Muscle layer of colon (tissue), 2 donors: ENCODE measurements around the gene ADGRA1.

Experiments used
- H3K27ac ChIP-seq: one replicate; pipeline ENCODE4 v1.7.0; 2013; ENCODE audit warnings: low read depth, mild to moderate bottlenecking, low read length, moderate library complexity
- H3K27me3 ChIP-seq, 2 donors: one replicate each; pipeline ENCODE4 v1.7.0; 2013; ENCODE audit warnings: low read length in 2 of 2, mild to moderate bottlenecking in 2 of 2; ENCODE audit not compliant: insufficient read depth in 2 of 2, control insufficient read depth in 1 of 2
- H3K36me3 ChIP-seq: one replicate; pipeline ENCODE4 v1.7.0; 2013; ENCODE audit warnings: mild to moderate bottlenecking, low read length; ENCODE audit not compliant: insufficient read depth
- H3K4me1 ChIP-seq: one replicate; pipeline ENCODE4 v1.7.0; 2013; ENCODE audit warnings: mild to moderate bottlenecking, low read length; ENCODE audit not compliant: insufficient read depth
- H3K4me3 ChIP-seq, 2 donors: one replicate each; pipeline ENCODE4 v1.7.0; 2013; ENCODE audit warnings: low read length in 2 of 2, low read depth in 1 of 2, mild to moderate bottlenecking in 1 of 2, moderate library complexity in 1 of 2
- H3K9ac ChIP-seq: one replicate; pipeline ENCODE4 v1.7.0; 2013; ENCODE audit warnings: low read length
- H3K9me3 ChIP-seq: one replicate; pipeline ENCODE4 v1.7.0; 2013; ENCODE audit warnings: mild to moderate bottlenecking, low read length
- donor health status: abdominal sarcoma.
- donor health status: Adenocarcinoma of cecum.

Gene ADGRA1

DNA sequence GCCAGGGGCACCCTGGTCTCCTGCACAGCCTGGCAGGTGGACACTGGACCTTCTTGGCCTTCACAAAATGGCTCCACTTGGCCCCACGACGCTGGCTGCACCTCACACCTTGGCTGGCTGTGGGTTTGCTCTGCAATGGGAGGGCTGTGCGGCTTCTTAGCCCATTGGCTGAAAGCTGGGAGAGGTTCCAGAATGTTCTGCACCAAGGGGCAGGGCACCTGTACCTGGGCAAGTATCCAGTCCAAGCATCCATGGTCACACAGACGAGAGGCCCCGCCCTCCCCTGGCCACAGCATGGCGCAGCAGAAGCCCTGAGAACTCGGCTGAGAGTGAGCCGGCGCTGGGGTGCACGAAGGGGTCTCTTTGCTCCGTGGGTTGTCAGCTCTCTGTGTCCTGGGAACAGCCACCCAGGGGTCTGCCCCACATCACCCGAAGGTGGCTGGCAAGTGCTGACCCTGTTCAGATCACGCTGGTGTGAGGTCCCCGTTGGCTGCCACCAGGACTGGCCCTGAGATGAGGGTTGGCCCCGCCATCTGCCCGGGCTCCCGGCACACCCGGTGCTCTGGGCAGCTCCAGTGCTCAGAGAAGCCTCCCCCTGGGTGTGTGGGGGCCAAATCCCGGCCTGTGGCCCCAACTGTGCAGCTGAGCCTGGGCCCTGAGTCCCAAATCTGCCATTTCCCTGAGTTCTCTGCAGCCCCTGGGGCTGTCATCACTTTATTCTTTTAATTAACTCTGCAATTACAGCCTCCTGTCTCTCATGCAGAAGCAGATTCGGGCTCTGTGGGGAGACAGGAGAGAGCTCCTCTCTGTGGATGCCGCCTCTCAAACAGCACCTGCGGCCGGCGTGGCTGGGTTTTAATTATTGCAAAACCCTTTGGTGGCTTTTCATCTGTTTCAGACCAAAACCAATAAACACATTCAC lies 19.4 kb upstream of the ADGRA1 start:
- no peaks in the 10 kb centered on the region for H3K4me1 ChIP-seq
- H3K4me3 ChIP-seq: no peak overlapping the region
- H3K27me3 ChIP-seq: peaks cover 0 to 4% of the 10 kb centered on the region in 2 donors
- no peak overlapping the region for H3K27ac ChIP-seq
- H3K36me3 ChIP-seq: no peaks in the 10 kb centered on the region
- H3K9ac ChIP-seq: no peak overlapping the region
- H3K9me3 ChIP-seq: no peaks in the 10 kb centered on the region

DNA sequence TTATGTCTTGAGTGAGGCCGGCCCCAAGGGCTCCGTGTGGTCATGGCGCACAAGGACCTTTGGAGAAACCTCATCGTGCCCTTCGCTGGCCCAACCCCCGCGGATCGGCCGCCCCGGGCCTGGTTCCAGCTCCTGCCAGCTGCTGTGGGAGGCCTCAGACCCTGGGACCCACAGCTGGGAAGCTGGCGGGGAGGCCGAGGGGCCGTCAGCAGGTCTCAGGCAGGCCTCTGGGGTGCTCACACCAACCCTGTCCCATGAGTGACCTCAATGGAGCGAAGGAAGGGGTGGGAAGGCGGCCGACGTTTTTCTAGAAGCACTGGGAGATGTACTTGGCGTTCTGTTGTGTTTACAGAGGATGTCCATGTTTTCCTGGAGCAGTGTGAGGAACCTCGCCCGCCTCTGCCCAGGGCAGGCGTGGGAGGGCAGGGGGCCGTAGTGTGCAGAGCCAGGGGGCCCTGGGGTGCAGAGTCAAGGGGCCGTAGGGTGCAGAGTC lies 18.6 kb upstream of the ADGRA1 start:
- Histone ChIP-seq H3K4me1 (no peaks in the 10 kb centered on the region), H3K9me3 (no peaks in the 10 kb centered on the region), H3K27ac (no peak overlapping the region), H3K4me3 (no peak overlapping the region), H3K27me3 (peaks cover 0 to 7% of the 10 kb centered on the region in 2 donors), H3K36me3 (no peaks in the 10 kb centered on the region), H3K9ac (no peak overlapping the region)

DNA sequence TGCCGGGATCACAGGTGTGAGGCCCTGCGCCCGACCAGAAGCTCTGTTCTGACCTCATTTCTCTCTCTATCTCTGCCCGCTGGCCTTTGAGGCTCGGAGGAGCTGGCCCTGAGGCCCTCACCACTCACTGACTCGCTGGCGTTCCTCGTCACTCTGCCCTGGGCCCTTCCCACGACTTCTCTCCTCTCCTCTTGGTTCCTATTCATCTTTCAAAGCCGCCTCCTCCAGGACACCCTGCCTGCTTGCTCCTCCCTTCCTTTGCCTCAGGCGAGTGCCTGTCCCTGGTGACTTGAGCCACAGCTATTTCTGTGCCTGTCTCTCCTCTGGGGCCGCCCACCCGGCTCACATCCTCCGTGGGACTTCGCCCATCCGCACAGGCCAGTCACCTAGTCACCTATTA lies 17.3 kb upstream of the ADGRA1 start:
- Histone ChIP-seq H3K36me3 (no peaks in the 10 kb centered on the region), H3K9ac (no peak overlapping the region), H3K27me3 (peaks cover 0 to 18% of the 10 kb centered on the region in 2 donors), H3K9me3 (no peaks in the 10 kb centered on the region), H3K27ac (no peak overlapping the region), H3K4me3 (no peak overlapping the region), H3K4me1 (no peaks in the 10 kb centered on the region)

DNA sequence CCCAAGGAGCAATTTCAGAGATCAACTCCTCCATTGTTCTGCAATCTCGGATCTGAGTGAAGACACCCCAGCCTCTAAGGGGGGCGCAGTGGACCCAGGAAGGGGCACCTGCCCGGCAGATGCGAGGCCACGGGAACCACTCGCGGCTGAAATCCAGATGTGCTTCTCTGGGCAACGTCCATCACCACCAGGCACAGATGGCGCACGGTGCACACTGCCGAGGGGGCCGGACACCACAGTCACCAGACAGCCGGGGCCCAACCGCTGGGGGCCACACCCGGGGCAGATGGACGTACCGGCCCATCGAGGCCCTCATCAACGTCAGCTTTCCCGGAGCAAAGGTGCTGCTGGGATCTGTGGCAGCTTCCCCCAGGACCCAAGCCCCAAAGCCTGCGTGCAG lies 16.9 kb upstream of the ADGRA1 start:
- no peaks in the 10 kb centered on the region for H3K4me1 ChIP-seq
- H3K36me3 ChIP-seq: no peaks in the 10 kb centered on the region
- no peaks in the 10 kb centered on the region for H3K9me3 ChIP-seq
- peaks cover 0 to 22% of the 10 kb centered on the region in 2 donors for H3K27me3 ChIP-seq
- H3K4me3 ChIP-seq: no peak overlapping the region
- H3K27ac ChIP-seq: no peak overlapping the region
- no peak overlapping the region for H3K9ac ChIP-seq

DNA sequence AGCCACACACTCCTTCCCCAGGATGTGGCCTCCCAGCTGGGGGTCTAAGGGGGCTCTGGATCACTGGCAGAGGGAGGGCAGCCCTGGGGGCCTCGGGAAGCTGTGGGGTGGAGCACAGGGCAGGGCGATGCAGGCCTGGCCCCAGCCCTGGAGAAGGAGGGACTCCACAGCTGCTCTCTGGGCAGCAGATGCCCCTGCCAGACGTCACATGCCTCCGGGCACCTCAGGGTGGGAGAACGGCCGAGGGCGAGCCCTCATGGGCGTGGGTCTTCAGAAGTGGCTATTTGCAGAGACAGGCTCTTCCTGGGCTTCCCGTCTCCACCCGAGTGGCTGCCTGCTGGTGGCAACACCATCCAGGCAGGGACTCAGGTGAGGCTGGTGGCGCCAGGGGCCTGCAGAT lies 16.0 kb upstream of the ADGRA1 start:
- no peak overlapping the region for H3K27ac ChIP-seq
- H3K4me3 ChIP-seq: no peak overlapping the region
- no peaks in the 10 kb centered on the region for H3K36me3 ChIP-seq
- H3K27me3 ChIP-seq: peaks cover 0 to 26% of the 10 kb centered on the region in 2 donors
- H3K4me1 ChIP-seq: no peaks in the 10 kb centered on the region
- no peak overlapping the region for H3K9ac ChIP-seq
- no peaks in the 10 kb centered on the region for H3K9me3 ChIP-seq

DNA sequence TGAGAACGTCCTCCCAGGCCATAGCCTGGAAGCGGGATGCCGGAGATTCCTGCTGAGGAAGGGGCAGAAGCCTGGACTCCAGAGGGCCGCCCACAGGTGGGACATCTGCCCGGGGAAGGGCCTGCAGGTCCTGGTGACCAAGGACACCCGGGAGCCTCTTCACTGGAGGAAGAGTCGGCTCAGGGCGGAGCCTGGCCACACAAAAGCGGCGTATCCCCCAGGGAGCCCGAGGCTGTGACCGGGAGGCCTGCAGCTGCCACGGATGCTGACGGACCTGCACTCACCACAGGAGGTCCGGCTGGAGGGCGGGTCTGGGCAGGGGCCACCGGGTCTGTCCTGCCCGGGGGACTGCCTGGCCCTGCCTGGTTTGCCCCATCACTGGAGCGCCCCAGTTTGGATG lies 15.5 kb upstream of the ADGRA1 start:
- Histone ChIP-seq H3K9me3 (no peaks in the 10 kb centered on the region), H3K27ac (no peak overlapping the region), H3K36me3 (no peaks in the 10 kb centered on the region), H3K4me1 (no peaks in the 10 kb centered on the region), H3K9ac (no peak overlapping the region), H3K27me3 (peaks cover 0 to 26% of the 10 kb centered on the region in 2 donors), H3K4me3 (no peak overlapping the region)

DNA sequence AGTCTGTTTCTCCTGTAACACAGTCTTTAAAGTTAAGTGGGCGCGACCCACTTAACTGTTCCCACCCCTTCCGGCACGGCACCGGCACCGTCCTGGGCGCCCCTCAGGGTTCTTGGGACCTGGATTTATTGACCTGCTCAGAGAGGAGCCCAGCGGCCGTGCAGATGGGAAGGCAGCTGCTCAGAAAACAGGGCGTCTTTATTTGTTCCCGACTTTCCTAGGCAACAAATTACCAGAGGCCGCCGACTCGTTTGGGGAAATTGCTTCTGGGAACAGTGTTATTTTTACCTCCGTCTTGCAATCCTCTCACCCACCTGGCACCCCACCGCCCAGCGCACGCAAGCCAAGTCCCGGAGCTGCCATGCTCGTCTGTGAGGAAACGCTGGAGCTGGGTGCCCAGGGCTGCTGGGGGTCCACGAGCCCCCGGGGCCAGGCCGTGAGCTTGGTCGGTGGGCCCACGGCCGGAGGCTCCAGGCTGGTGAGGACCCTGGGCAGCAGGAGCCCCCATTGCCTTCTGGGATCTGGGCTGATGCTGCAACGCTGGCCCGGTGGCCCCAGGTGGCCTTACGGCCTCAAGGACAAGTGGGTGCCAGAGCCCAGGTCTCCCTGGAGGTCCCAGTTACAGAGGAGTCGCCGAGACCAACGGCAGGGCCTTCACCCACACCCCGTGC lies 14.9 kb upstream of the ADGRA1 start:
- H3K9ac ChIP-seq: no peak overlapping the region
- H3K4me1 ChIP-seq: no peaks in the 10 kb centered on the region
- no peaks in the 10 kb centered on the region for H3K36me3 ChIP-seq
- H3K27me3 ChIP-seq: peaks cover 0 to 26% of the 10 kb centered on the region in 2 donors
- H3K4me3 ChIP-seq: no peak overlapping the region
- no peak overlapping the region for H3K27ac ChIP-seq
- no peaks in the 10 kb centered on the region for H3K9me3 ChIP-seq

DNA sequence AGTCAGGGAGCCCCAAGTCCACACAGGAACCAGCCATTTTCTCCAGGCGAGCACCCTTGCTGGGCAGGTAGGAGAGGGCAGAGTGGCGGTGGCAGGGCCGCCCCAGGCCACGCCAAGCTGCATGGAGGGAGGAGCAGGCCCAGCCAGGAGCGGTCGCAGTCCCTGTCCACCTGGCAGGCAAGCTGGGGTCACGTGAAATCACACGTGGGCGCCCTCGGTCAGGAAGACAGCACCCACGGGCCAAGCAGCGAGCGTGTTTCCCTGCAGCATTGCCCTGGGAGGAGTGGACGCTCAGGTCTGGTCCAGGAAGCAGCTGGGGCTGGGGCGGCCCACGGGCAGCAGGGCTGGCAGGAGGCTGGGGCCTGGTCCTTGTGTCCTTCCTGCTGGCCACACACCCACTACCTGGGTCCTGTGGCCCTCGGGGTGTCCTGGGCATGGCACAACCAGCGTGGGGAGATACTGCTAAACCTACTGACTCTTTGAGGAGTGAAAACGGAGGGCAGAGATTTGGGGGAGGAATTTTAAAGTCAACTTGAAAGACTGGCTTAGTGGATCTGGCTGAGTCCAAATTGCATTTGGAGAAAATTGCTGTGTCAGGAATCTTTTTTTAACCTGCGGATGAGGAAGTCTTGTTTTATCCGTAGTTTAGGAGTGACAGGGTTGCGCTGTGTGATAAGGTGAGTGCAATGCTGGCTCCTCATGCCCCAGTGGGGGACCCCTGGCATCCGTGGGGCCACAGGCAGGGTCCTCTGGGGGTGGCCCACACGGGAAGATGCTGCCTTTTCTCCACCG lies 12.2 kb upstream of the ADGRA1 start:
- H3K36me3 ChIP-seq: no peaks in the 10 kb centered on the region
- no peak overlapping the region for H3K4me3 ChIP-seq
- H3K27me3 ChIP-seq: peaks cover 0 to 23% of the 10 kb centered on the region in 2 donors
- no peak overlapping the region for H3K27ac ChIP-seq
- H3K9me3 ChIP-seq: no peaks in the 10 kb centered on the region
- H3K9ac ChIP-seq: no peak overlapping the region
- H3K4me1 ChIP-seq: no peaks in the 10 kb centered on the region

DNA sequence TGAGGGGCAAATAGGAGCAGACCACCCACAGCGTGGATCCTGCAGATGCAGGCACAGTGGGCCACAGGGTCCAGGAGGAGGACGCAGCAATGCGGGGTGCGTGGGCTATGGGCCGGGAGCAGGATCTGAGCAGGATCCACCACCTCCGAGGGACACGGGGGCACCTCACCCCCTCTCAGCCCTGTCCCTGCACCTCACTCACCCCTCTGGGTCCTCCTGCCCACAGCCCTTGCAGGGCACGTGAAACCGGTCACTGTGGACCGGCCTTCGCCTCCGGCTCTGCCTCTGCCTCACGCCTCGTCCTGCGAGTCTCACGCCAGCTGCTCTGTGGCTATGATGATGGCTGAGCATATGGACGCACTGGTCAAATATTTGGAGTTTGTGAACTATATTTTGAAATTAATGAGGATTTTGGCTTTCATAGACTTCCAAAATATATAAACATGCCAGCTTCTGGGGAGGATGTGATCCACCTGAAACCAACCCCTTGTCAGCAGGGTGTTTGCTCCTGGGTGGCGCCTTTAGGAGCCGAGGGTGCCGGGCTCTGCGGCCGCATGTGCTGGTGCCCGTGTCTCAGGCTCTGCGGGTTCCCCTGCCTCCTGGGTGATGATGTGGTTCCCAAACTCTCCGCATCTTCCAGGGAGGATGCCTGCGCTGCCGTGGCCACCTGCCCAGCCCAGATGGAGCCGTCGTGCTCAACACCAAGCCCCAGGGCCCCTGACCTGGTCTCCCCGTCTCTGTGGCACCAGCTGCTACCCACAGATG lies 11.3 kb upstream of the ADGRA1 start:
- Histone ChIP-seq H3K9me3 (no peaks in the 10 kb centered on the region), H3K36me3 (no peaks in the 10 kb centered on the region), H3K4me3 (no peak overlapping the region), H3K27me3 (peaks cover 0 to 23% of the 10 kb centered on the region in 2 donors), H3K27ac (no peak overlapping the region), H3K4me1 (no peaks in the 10 kb centered on the region), H3K9ac (no peak overlapping the region)

DNA sequence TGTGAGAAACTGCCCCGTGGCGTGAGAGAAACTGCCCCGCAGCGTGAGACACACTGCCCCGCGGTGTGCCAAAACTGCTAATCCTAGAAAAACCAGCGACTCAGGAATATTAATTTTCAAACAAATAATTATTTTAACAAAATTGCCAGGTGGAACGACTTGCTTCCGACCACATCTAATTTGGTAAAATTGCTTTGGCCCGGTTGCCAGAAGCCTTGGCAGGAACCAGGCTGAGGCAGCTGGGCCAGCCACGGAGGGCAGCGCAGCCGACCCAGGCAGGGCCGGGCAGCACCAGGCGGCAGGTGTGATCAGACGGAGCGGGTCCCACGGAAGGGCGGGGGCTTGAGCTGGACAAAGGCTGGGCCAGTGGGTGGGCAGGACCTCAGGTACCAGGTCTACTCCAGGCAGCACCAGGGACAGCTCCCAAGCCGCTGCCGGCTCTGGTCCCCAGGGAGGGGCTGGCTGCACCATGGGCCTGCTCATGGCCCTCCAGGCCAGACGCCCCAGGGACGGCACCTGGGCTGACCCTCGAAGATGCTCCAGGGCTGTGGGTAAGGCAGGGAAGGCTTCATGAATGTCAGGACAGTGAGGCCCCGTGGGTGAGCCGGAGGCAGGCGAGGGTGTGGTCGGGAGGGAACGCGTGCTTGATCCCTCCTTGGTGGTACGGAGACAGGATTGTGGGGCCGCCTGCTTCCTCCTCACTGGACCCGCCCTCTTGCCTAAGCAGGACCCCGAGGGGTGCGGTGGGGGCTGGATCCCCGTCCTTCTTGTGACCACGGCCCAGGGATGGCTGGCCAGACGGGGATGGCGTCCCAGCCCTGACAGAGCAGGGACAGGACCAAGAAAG lies 7.7 kb upstream of the ADGRA1 start:
- Histone ChIP-seq H3K36me3 (no peaks in the 10 kb centered on the region), H3K27ac (no peak overlapping the region), H3K9me3 (no peaks in the 10 kb centered on the region), H3K4me1 (no peaks in the 10 kb centered on the region), H3K9ac (no peak overlapping the region), H3K27me3 (peaks cover 0 to 37% of the 10 kb centered on the region in 2 donors), H3K4me3 (no peak overlapping the region)
